OCI-LY3 (cell line): ENCODE measurements around the gene TCERG1L.

ENCODE experiments used
- H2AFZ ChIP-seq: fragments of 200-600, 300-600 bp; shearing (Covaris generic); 2 replicates; pipeline ENCODE4 v1.6.0; 2014; ENCODE audit warnings: antibody characterized with exemption, low read depth, low read length
- H3K27ac ChIP-seq: fragments of 200-600, 300-600 bp; sonication (generic); 2 replicates; pipeline ENCODE4 v1.5.1; 2014; ENCODE audit warnings: mild to moderate bottlenecking, low read length, moderate library complexity, mixed read lengths
- H3K27me3 ChIP-seq: fragments of 200-600, 300-600 bp; sonication (generic); 2 replicates; pipeline ENCODE4 v1.6.1; 2014; ENCODE audit warnings: low read depth, low read length, mixed read lengths
- H3K36me3 ChIP-seq: fragments of 200-600, 300-600 bp; sonication (generic); replicated peaks from 2 replicates; pipeline ENCODE3; 2014; ENCODE audit warnings: low read depth, low read length, mixed read lengths
- H3K4me1 ChIP-seq: fragments of 300-600, 200-600 bp; sonication (generic); 2 replicates; pipeline ENCODE4 v1.6.1; 2014; ENCODE audit warnings: low read length, mixed read lengths
- H3K4me2 ChIP-seq: fragments of 200-600, 300-600 bp; sonication (generic); 2 replicates; pipeline ENCODE4 v1.6.1; 2014; ENCODE audit warnings: low read length, mixed read lengths
- H3K4me3 ChIP-seq: fragments of 300-600, 200-600 bp; sonication (generic); 2 replicates; pipeline ENCODE4 v1.5.1; 2014; ENCODE audit warnings: antibody characterized with exemption, mild to moderate bottlenecking, low read length, moderate library complexity
- H3K79me2 ChIP-seq: fragments of 300-600, 200-600 bp; shearing (Covaris generic); 2 replicates; pipeline ENCODE4 v1.6.1; 2014; ENCODE audit warnings: mild to moderate bottlenecking, low read length, mixed read lengths
- H3K9ac ChIP-seq: fragments of 300-600, 200-600 bp; shearing (Covaris generic); 2 replicates; pipeline ENCODE4 v1.6.0; 2014; ENCODE audit warnings: mild to moderate bottlenecking, low read length, moderate library complexity
- H3K9me3 ChIP-seq: fragments of 200-600, 300-600 bp; shearing (Covaris generic); 2 replicates; pipeline ENCODE4 v1.6.1; 2014; ENCODE audit warnings: low read length, mixed read lengths; ENCODE audit not compliant: insufficient read depth
- H4K20me1 ChIP-seq: fragments of 200-600, 300-600 bp; sonication (generic); 2 replicates; pipeline ENCODE4 v1.6.1; 2016; ENCODE audit warnings: low read length, mixed read lengths; ENCODE audit not compliant: insufficient read depth
- CTCF ChIP-seq: fragments of 200-600, 300-600 bp; sonication (generic); IDR thresholded peaks from 2 replicates; pipeline ENCODE4 v1.5.1; 2014; ENCODE audit warnings: antibody characterized with exemption, low read length, low read depth
- EZH2phosphoT487 ChIP-seq: fragments of 200-600 bp; shearing (Covaris generic); IDR thresholded peaks from 2 replicates; pipeline ENCODE4 v1.6.1; 2018; ENCODE audit warnings: antibody characterized with exemption, mixed run types, low read depth

Gene TCERG1L

DNA sequence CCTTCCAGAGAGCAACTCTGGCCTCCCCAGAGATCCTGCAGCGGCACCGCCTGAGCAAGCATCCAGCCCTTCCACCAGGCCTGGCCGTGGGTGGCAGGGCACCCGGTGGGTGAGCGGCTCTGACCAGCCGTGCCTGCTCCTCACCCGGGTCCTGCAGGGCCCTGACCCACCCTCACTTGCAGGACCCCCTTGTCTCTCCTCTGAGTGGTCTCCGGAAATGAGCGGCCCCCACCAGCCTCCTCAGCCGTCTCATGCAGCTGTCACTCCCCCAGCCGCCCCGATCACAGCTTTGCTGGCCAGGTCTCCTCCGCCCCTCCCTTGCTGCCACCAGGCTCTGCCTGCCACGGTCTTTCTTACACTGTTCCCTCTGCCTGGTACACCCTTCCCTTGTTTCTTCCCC lies 218.2 kb downstream of the TCERG1L start:
- H3K9ac ChIP-seq, result no peak overlapping the region
- no peaks in the 10 kb centered on the region for H3K9me3 ChIP-seq
- H3K4me2 ChIP-seq, result no peak overlapping the region
- H4K20me1 ChIP-seq, result no peaks in the 10 kb centered on the region
- no peak overlapping the region for H3K4me3 ChIP-seq
- no peak for TF ChIP-seq EZH2phosphoT487
- TF ChIP-seq CTCF, result no peak
- no peak overlapping the region for H3K27ac ChIP-seq
- H3K36me3 ChIP-seq, result no peaks in the 10 kb centered on the region
- no peaks in the 10 kb centered on the region for H3K27me3 ChIP-seq
- no peaks in the 10 kb centered on the region for H3K4me1 ChIP-seq
- H3K79me2 ChIP-seq, result no peaks in the 10 kb centered on the region
- H2AFZ ChIP-seq, result no peak overlapping the region

GRCh38 chr10:131092876-131093275 lies 218.6 kb downstream of the TCERG1L start:
- H3K27me3 ChIP-seq, result no peaks in the 10 kb centered on the region
- no peaks in the 10 kb centered on the region for H3K79me2 ChIP-seq
- H3K4me3 ChIP-seq, result no peak overlapping the region
- no peak overlapping the region for H3K4me2 ChIP-seq
- no peak overlapping the region for H3K9ac ChIP-seq
- no peak overlapping the region for H2AFZ ChIP-seq
- H3K4me1 ChIP-seq, result no peaks in the 10 kb centered on the region
- H3K9me3 ChIP-seq, result no peaks in the 10 kb centered on the region
- TF ChIP-seq CTCF (no peak), EZH2phosphoT487 (no peak)
- no peak overlapping the region for H3K27ac ChIP-seq
- no peaks in the 10 kb centered on the region for H4K20me1 ChIP-seq
- H3K36me3 ChIP-seq, result no peaks in the 10 kb centered on the region

DNA sequence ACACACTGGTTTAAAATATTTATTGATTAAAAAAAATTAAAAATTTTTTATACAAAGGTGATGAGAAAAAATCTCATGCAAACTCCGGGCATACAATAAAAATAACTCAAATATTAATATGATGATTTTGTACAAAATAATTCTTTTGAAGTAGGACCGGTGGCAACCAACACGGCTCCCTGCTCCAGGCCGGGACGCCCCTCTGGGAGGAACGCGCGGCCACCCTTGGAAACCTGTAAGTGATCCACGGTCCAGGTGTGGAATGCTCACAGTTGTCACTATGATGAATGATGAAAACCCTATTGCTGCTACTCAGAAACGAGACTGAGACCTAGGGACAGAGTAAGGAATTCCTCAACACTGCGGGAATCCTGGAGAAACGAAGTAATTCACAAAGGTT lies 219.1 kb downstream of the TCERG1L start:
- Histone ChIP-seq H3K4me3 (no peak overlapping the region), H3K27me3 (no peaks in the 10 kb centered on the region), H3K79me2 (no peaks in the 10 kb centered on the region), H3K9me3 (no peaks in the 10 kb centered on the region), H3K27ac (no peak overlapping the region), H4K20me1 (no peaks in the 10 kb centered on the region), H3K36me3 (no peaks in the 10 kb centered on the region), H3K9ac (no peak overlapping the region), H2AFZ (no peak overlapping the region), H3K4me2 (no peak overlapping the region), H3K4me1 (no peaks in the 10 kb centered on the region)
- TF ChIP-seq EZH2phosphoT487 (no peak), CTCF (no peak)

DNA sequence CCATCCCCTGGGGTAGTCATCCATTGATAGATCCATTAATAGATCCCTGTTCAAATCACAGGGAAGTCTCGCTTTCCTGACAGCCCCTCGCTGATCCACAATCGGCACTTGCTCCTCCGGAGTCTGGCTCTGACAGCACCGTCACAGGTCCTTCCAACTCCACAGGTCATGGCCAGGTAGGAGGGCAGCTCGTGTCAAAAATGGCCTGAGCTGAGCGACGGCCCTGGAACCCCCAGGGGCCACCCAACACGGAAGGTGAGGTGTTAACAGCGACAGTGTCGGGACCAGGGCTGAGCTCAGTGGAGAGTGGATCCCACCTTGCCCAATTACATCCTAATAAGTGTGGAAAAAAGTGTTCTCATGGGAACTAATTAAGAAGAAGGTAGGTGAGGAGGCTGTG lies 219.8 kb downstream of the TCERG1L start:
- no peaks in the 10 kb centered on the region for H3K36me3 ChIP-seq
- no peak overlapping the region for H3K4me3 ChIP-seq
- H3K27me3 ChIP-seq, result no peaks in the 10 kb centered on the region
- no peaks in the 10 kb centered on the region for H3K4me1 ChIP-seq
- H3K4me2 ChIP-seq, result no peak overlapping the region
- no peaks in the 10 kb centered on the region for H3K9me3 ChIP-seq
- H4K20me1 ChIP-seq, result no peaks in the 10 kb centered on the region
- no peak overlapping the region for H2AFZ ChIP-seq
- H3K27ac ChIP-seq, result no peak overlapping the region
- TF ChIP-seq EZH2phosphoT487 (no peak), CTCF (no peak)
- no peak overlapping the region for H3K9ac ChIP-seq
- H3K79me2 ChIP-seq, result no peaks in the 10 kb centered on the region
